NCI-H128 (cell line): Measurements from ENCODE around the gene A4GALT.
"Not testable (repeated sequence)": the region's sequence is repeated elsewhere in the genome, so short reads cannot be mapped to it uniquely, and the experiment has no call there.

Experiments used
- DNase-seq: peaks from one replicate; lab custom pipeline; 2025; ENCODE audit not compliant: unreplicated experiment; lab: John Stamatoyannopoulos, UW

A4GALT gene

GRCh38 chr22:42742940-42743339 lies 22.3 kb upstream of the A4GALT start:
- DNase-seq, result no peak

DNA sequence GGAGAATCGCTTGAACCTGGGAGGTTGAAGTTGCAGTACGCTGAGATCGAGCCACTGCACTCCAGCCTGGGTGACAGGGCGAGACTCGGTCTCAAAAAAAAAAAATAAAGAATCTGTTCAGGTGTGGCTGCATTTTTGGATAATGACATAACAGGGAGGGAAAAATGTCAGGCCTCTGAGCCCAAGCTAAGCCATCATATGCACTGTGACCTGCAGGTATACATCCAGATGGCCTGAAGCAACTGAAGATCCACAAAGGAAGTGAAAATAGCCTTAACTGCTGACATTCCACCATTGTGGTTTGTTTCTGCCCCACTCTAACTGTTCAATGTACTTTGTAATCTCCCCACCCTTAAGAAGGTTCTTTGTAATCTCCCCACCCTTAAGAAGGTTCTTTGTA lies 19.6 kb upstream of the A4GALT start:
- DNase-seq, result not testable (repeated sequence)

DNA sequence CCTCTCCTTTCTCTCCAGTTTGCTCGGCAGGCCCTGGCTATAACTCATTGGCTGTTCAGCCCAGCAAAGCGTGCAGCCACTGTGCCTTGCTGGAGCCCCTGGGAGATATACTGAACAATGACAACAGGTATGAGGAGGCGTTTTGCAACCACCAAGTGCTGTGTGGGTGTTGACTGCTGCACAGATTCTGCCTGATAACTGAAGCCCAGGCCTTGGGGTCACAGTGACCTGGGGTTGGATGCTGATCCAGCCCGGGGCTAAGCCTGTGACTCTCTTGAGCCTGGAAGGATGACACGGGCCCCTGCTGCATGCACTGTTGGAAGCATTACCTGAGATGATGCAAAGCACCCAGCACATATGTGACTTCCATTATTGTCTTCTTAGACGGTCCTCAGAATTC lies 13.7 kb upstream of the A4GALT start:
- DNase-seq, result no peak

- DNase-seq, result not testable (repeated sequence)
Measured at GRCh38 chr22:42733394-42733793, 12.7 kb upstream of the A4GALT start.

GRCh38 chr22:42732081-42732480 lies 11.4 kb upstream of the A4GALT start:
- DNase-seq, result no peak

DNA sequence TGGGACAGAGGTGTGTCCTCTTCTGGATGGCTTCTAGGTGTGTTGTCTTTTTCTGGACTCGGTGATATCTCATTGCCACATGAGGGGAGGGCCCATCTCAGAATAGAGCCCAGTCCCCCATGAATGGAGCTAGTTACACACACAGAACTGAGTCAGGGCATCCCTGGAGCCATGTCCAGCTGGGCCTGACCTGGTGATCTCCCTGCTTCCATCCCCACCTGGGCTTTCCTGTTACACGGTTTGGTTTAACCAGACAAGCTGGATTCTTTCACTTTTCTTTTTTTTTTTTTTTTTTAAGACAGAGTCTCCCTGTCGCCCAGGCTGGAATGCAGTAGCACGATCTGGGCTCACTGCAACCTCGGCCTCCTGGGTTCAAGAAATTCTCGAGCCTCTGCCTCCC lies 6.1 kb upstream of the A4GALT start:
- DNase-seq, result no peak

- DNase-seq, result no peak
Measured at GRCh38 chr22:42725606-42726355, 5.1 kb upstream of the A4GALT start.

GRCh38 chr22:42724062-42724461 lies 3.4 kb upstream of the A4GALT start:
- DNase-seq, result no peak

- no peak for DNase-seq
Measured at GRCh38 chr22:42721045-42721434, 370 bp upstream of the A4GALT start.

DNA sequence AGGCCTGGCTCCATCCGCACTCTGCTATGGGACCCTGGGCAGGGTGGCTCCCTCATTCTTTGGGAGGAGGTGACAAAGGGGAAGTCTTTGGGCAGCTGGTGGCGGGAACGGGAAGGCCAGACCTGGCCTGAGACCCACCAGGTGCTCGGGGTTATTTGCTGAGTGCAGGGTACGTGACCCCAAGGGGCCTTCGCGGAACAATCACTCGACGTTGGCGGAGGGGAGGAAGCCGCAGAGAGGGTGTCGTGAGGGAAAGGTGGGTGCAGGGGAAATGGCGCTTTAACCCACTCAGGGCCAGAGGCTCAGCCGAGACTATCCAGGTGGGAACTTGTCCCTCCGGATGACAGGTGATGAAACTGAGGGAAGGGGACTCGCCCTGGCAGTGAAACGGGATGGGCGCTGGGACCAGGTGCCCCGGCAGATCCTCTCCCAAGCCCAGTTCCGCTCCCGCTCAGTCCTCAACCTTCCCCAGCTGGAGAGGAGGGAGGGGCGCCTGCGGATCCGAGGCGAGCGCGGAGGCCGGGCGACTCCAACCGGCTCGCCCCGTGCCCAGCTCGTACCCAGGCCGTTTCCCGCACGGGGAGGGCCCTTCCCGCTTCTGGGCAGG lies 911 bp downstream of the A4GALT start:
- DNase-seq, result no peak

GRCh38 chr22:42719133-42719532 lies 1.5 kb downstream of the A4GALT start:
- DNase-seq, result no peak

GRCh38 chr22:42717197-42717928 lies 3.3 kb downstream of the A4GALT start:
- DNase-seq, result no peak

DNA sequence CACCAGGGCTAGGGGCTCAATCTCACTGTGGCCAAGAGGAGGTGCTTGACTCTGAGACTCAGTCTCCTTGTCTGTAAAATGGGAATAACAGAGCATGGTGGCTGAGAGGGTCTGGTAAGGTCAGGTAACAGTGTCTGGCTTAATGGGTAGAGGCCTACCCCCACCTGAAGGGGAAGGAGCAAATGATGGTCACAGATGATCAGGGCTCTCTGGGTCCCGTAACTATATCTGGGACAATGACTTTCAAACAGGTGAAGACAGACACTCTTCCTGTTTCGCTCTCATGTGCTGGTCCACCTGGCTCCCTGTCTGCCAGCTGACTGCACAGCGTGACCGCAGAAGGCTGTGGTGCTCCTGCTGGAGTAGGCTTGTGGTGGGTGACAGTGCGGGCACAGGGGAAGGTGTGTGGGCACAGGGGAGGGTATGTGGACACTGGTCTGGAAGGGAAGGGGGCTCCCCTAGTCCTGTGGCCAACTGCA lies 4.0 kb downstream of the A4GALT start:
- no peak for DNase-seq

DNA sequence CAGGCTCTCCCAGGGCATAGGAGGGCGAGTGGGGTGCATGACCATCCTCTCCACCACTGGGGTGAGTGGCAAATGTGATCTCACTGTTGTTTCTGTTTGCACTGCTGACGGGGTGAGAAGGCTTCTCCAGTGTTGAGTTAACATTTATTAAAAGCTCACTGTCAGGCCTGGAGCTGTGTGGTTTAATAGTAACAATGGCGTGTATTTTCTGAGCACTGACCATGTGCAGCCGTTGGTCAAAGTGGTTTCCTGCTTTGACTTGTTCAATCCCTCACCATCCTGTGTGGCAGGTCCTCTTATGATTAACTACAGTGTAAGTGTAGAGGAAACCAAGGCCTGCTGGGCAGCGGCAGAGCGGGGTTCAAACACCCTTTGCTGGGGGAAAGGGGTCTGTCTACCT lies 4.4 kb downstream of the A4GALT start:
- DNase-seq, result no peak

DNA sequence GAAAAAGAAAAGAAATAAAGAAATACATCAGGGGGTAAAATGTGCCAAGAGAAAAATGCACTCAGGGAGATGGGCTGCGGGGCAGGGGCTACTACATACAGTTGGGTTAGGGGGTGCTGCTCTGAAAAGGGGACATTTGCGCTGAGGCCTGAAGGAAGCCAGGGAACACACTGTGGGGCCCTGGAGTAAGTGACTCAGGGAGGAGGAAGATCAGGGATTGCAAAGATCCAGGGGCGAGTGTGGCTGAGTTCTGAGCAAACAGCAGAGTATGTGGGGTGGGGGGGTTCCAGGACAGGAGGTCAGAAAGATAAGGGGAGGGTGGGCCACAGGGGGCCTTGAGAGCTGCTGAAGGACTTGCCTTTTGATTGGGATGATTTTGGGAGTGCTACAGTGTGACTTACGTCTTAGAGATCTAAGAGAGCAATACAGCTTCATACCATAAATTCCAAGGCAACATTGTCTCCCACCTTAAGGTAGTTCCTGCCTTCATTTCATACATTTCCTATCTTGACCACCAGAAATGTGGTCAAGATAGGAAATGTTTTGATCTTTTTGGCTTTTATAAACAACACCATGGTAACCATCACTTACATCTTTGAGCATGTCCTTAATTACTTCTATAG lies 5.8 kb downstream of the A4GALT start:
- DNase-seq, result no peak

GRCh38 chr22:42714308-42714707 lies 6.4 kb downstream of the A4GALT start:
- DNase-seq, result no peak

DNA sequence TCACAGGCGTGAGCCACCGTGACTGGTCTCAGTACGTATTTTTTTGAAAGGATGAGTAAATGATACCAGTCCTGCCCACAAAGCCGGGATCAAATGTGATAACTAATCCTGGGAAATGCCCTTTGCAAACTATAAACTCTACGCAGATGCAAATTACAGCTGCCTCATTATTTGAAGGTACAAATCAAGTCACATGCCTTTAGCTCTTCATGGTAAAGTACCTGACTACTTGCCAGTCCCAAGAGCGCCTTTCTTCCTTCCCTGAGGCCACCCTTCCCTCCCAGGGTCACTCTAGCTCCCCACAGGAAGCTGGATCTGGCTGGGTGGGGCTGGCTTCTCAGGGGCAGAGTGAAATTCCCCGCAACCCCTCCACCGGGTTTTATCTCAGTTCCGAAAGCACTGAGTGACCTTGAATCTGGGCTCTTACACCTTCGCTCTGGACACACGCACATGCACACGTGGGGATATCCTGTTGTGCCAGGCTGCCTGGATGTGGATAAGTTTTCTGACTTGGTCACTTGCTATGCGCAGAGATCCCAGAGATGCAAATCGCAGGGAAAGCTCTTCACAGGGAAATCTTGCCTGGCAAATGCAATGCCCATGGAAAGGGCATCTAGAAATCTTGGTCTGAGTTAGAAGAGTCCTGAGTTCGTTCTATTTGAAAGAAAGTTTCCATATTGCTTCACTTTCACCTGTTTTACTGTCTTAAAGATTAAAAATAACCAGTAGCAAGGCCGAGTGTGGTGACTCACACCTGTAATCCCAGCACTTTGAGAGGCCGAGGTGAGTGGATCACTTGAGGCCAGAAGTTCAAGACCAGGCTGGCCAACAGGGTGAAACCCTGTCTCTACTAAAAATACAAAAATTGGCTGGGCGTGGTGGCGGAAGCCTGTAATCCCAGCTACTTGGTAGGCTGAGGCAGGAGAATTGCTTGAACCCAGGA lies 8.5 kb downstream of the A4GALT start:
- no peak for DNase-seq

DNA sequence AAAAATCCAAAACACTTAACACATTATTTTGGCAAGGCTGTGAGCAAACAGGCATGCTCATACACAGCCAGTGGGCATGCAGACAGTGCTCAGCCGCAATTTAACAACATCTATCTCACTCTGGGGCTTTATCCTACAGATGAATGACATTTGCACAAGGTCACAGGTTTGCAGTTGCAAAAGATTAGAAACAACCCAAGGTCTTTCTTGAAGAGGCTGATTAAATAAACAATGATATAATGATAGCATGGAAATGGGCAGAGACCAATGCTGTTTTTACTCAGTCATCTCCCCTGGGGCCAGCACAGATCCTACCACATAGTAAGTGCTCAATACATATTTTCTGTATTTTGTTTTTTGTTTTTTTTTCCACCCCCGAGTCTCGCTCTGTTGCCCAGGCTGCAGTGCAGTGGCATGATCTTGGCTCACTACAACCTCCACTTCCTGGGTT lies 9.4 kb downstream of the A4GALT start:
- no peak for DNase-seq

DNA sequence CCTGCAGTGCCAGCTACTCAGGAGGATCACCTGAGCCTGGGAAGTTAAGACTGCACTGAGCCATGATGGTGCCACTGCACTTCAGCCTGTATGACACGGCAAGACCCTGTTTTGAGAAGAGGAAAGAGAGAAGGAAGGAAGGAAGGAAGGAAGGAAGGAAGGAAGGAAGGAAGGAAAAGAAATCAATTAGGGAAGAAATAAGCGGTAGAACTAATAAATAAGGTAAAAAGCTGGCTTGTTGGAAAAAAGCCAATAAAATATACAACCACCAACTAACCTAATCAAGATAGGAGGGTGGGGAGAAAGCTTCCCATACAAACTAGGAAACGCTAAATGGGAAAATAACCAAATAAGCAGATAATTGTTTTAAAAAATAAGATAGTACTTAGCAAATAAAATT lies 12.3 kb downstream of the A4GALT start:
- no peak for DNase-seq

DNA sequence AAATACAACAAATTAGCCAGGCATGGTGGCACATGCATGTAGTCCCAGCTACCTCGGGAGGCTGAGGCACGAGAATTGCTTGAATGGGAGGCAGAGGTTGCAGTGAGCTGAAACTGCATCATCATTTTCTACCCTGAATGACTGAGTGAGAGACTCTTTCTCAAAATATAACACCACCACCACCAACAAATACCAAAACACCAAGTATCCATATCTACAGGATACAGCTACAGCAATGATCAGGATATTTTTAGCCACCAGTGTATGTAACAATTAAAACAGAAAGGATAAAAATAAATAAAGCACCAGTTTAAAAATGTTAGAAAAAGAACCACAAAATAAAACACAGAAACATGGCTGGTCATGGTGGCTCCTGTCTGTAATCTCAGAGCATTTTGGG lies 13.2 kb downstream of the A4GALT start:
- DNase-seq, result no peak
